ENCODE measurements around the gene C3AR1.
"Not testable (repeated sequence)": the region's sequence is repeated elsewhere in the genome, so short reads cannot be mapped to it uniquely, and the experiment has no call there.

Gene C3AR1

GRCh38 chr12:8065991-8066594 is at the start of gene C3AR1:
TSS of gene C3AR1 (minus strand) at chr12:8066359. CDS start at chr12:8060185, 6,174 bp downstream.
- DNase-seq (ENCODE audit: low spot score), result peak; percentile 59

GRCh38 chr12:8113117-8113516 is 47.0 kb upstream of the C3AR1 start:
- DNase-seq (ENCODE audit: low spot score), result not testable (repeated sequence)

GRCh38 chr12:8108808-8109398 is 42.7 kb upstream of the C3AR1 start:
- DNase-seq (ENCODE audit: low spot score), result peak; percentile 50

GRCh38 chr12:8099235-8099634 is 33.1 kb upstream of the C3AR1 start:
- DNase-seq (ENCODE audit: low spot score), result no peak

- DNase-seq (ENCODE audit: low spot score), result no peak
These were observed 30.2 kb upstream of the C3AR1 start for GRCh38 chr12:8096281-8096915.

GRCh38 chr12:8093291-8093690 is 27.1 kb upstream of the C3AR1 start:
- DNase-seq (ENCODE audit: low spot score), result no peak

- no peak for DNase-seq (ENCODE audit: low spot score)
These were observed 23.6 kb upstream of the C3AR1 start for GRCh38 chr12:8089716-8090115.

GRCh38 chr12:8089277-8089676 is 23.1 kb upstream of the C3AR1 start:
- DNase-seq (ENCODE audit: low spot score), result not testable (repeated sequence)

GRCh38 chr12:8088574-8088973 is 22.4 kb upstream of the C3AR1 start:
- DNase-seq (ENCODE audit: low spot score), result no peak

GRCh38 chr12:8087666-8088065 is 21.5 kb upstream of the C3AR1 start:
- no peak for DNase-seq (ENCODE audit: low spot score)

- DNase-seq (ENCODE audit: low spot score), result not testable (repeated sequence)
These were observed 18.2 kb upstream of the C3AR1 start for GRCh38 chr12:8084351-8084750.

- no peak for DNase-seq (ENCODE audit: low spot score)
These were observed 16.6 kb upstream of the C3AR1 start for GRCh38 chr12:8082808-8083100.

GRCh38 chr12:8081251-8081920 is 15.2 kb upstream of the C3AR1 start:
- DNase-seq (ENCODE audit: low spot score), result no peak

- no peak for DNase-seq (ENCODE audit: low spot score)
These were observed 14.0 kb upstream of the C3AR1 start for GRCh38 chr12:8080120-8080519.

- no peak for DNase-seq (ENCODE audit: low spot score)
These were observed 12.8 kb upstream of the C3AR1 start for GRCh38 chr12:8078916-8079315.

GRCh38 chr12:8078398-8078797 is 12.2 kb upstream of the C3AR1 start:
- peak; percentile 58 for DNase-seq (ENCODE audit: low spot score)

- DNase-seq (ENCODE audit: low spot score), result no peak
These were observed 11.0 kb upstream of the C3AR1 start for GRCh38 chr12:8077207-8077606.

GRCh38 chr12:8076366-8076765 is 10.2 kb upstream of the C3AR1 start:
- no peak for DNase-seq (ENCODE audit: low spot score)

GRCh38 chr12:8075935-8076334 is 9.8 kb upstream of the C3AR1 start:
- no peak for DNase-seq (ENCODE audit: low spot score)

- DNase-seq (ENCODE audit: low spot score), result not testable (repeated sequence)
These were observed 5.7 kb upstream of the C3AR1 start for GRCh38 chr12:8071820-8072219.

GRCh38 chr12:8069582-8069981 is 3.4 kb upstream of the C3AR1 start:
- no peak for DNase-seq (ENCODE audit: low spot score)

GRCh38 chr12:8064131-8064530 is 2.0 kb downstream of the C3AR1 start:
- no peak for DNase-seq (ENCODE audit: low spot score)

- no peak for DNase-seq (ENCODE audit: low spot score)
These were observed 7.7 kb downstream of the C3AR1 start for GRCh38 chr12:8058506-8058905.
